B cell (primary cell): ENCODE results near the gene TCF12.

Experiments
- CTCF ChIP-seq: fragments of 200-600 bp; IDR thresholded peaks from one replicate; pipeline ENCODE4 v1.8.0; 2022; ENCODE audit warnings: antibody characterized with exemption, mild to moderate bottlenecking
- EZH2 ChIP-seq: IDR thresholded peaks from 2 replicates; pipeline ENCODE4 v1.6.1; 2012; ENCODE audit warnings: borderline replicate concordance, low read depth, mild to moderate bottlenecking, moderate library complexity, low read length; ENCODE audit not compliant: insufficient read depth, poor library complexity, severe bottlenecking

- TF ChIP-seq CTCF (no peak), EZH2 (no peak)
Measured at GRCh38 chr15:56950979-56951378, 32.5 kb downstream of the TCF12 start.
